HepG2 (cell line): ENCODE results near the gene DYNC1LI1. TPM values are rescaled to one million over a fixed set of nuclear protein-coding genes. Genes with fewer than 3 reads are reported as not detected.

Source experiments
- AGO1 ChIP-seq: fragments of 200-400 bp; formaldehyde crosslinking; IDR thresholded peaks from 2 replicates; pipeline ENCODE4 v1.6.1; 2017; ENCODE audit warnings: mild to moderate bottlenecking, low read depth, low read length, moderate library complexity; ENCODE audit not compliant: poor library complexity, severe bottlenecking
- JUND ChIP-seq: sonication (generic); formaldehyde crosslinking; IDR thresholded peaks from 2 replicates; pipeline ENCODE4 v1.8.0; 2022; ENCODE audit warnings: mild to moderate bottlenecking, missing genetic modification reagents
- KLF15 ChIP-seq: sonication (generic); formaldehyde crosslinking; IDR thresholded peaks from 2 replicates; pipeline ENCODE4 v1.8.1; 2023; ENCODE audit warnings: borderline replicate concordance, mild to moderate bottlenecking, inconsistent platforms, missing genetic modification reagents, mixed read lengths
- NR0B2 ChIP-seq: sonication (generic); formaldehyde crosslinking; IDR thresholded peaks from 2 replicates; pipeline ENCODE4 v1.4.0; 2020; ENCODE audit warnings: mild to moderate bottlenecking, missing genetic modification reagents
- PCBP1 ChIP-seq: fragments of 200-400 bp; formaldehyde crosslinking; IDR thresholded peaks from 2 replicates; pipeline ENCODE4 v1.6.1; 2017; ENCODE audit warnings: mild to moderate bottlenecking, low read depth, low read length, borderline replicate concordance
- RFX5 ChIP-seq: IDR thresholded peaks from 2 replicates; pipeline ENCODE4 v1.6.1; 2011; ENCODE audit warnings: low read depth, low read length, improper control_type of control experiment
- RORA ChIP-seq: sonication (generic); formaldehyde crosslinking; IDR thresholded peaks from 2 replicates; pipeline ENCODE4 v1.5.0; 2020; ENCODE audit warnings: mild to moderate bottlenecking, missing genetic modification reagents, moderate library complexity
- SETDB1 ChIP-seq: sonication (generic); formaldehyde crosslinking; IDR thresholded peaks from 2 replicates; pipeline ENCODE4 v1.5.1; 2020; ENCODE audit warnings: missing genetic modification reagents, mild to moderate bottlenecking, borderline replicate concordance
- STAT6 ChIP-seq: sonication (generic); formaldehyde crosslinking; IDR thresholded peaks from 2 replicates; pipeline ENCODE4 v1.4.0; 2020; ENCODE audit warnings: missing genetic modification reagents, mild to moderate bottlenecking, borderline replicate concordance
- ZBTB26 ChIP-seq: IDR thresholded peaks from 2 replicates; pipeline ENCODE4 v1.6.1; 2016; ENCODE audit warnings: missing compliant biosample characterization, missing genetic modification reagents, borderline replicate concordance
- ZNF883 ChIP-seq: sonication (generic); formaldehyde crosslinking; IDR thresholded peaks from 2 replicates; pipeline ENCODE4 v1.5.1; 2020; ENCODE audit warnings: mild to moderate bottlenecking, missing genetic modification reagents; ENCODE audit errors: not compliant biosample characterization
- ZSCAN25 ChIP-seq: sonication (generic); formaldehyde crosslinking; IDR thresholded peaks from 2 replicates; pipeline ENCODE4 v1.8.0; 2022; ENCODE audit warnings: mild to moderate bottlenecking, missing genetic modification reagents
- polyA plus RNA-seq, 8 experiments: library from polyadenylated mRNA; depleted of rRNA in 3 of 8; stranded (reverse) in 7 of 8; unstranded in 1 of 8; fragments of >200 nt; fragmentation: Illumina TruSeq in 4 of 8; extraction: Trizol in 4 of 8; gene quantifications; 2 replicates each; pipeline versions ENCODE4 v1.2.1 to v1.2.3, GENCODE V29; 2011 to 2016; ENCODE audit warnings: low read depth in 4 of 8, missing spikeins in 1 of 8, mixed read lengths in 1 of 8; ENCODE audit not compliant: insufficient read depth in 1 of 8
- total RNA-seq, 5 experiments: library from RNA; depleted of rRNA; stranded (reverse); fragments of >200 nt; fragmentation: Illumina TruSeq; extraction: Trizol; gene quantifications; 2 replicates each; pipeline ENCODE4 v1.2.3, GENCODE V29; 2016; ENCODE audit warnings: low read depth in 1 of 5
- TF ChIP-seq, protein P1 (sequence below): sonication (generic); formaldehyde crosslinking; IDR thresholded peaks from 2 replicates; pipeline ENCODE4 v1.4.0; 2020; ENCODE audit warnings: missing genetic modification reagents
- TF ChIP-seq, protein P2 (sequence below): sonication (generic); formaldehyde crosslinking; IDR thresholded peaks from 2 replicates; pipeline ENCODE4 v1.9.0; 2021; ENCODE audit warnings: missing genetic modification reagents, borderline replicate concordance
- TF ChIP-seq, protein P3 (sequence below): IDR thresholded peaks from 2 replicates; pipeline ENCODE4 v1.6.1; 2018; ENCODE audit warnings: missing genetic modification reagents

The DYNC1LI1 gene
- total and polyA plus RNA-seq, 2 of the 13 experiments (the other 11 are each of a cell fraction or from before 2014, with no cell fraction given) = 13.4 to 37.1 TPM

DNA sequence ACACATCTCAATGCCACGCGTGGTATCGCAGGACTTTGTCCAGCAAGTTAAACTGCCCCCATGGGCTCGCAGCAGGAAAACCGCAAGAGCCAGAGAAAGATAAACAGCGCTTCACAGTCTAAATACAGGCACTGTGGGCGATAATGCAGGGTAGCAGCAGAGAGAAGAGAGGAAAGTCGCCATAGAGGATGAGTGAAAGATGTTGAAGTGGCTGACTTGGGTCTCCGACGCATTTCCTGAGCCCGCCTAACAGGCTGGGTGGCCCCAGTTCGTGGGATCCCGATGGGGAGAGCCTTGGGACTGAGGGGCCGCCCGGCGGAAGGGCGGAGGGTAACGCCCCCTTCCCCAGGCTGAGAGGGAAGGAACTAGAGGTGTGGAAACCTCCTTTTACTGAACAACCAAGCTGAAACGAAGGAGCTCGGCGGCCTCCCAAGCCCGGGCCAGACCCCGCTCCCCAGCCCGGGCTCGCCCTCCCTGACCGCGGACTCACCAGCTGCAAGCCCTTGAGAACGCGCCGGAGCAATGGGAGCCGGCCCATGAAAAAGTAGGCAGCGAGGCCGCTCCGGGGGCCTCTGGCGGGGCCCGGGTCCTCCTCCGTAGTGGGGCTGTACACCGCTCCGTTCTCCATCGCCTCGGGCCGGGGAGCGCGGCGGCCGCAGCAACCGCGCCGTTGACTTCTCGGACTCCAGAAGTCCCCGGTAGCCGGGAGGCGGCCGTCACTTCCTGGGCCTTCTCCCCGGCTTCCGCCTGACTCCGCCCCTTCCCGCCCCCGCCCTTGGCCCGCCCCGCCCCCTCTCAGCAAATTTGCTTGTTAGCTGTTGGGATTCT lies 68.3 kb downstream of the DYNC1LI1 start, which contains the start of gene CMTM6 (continued):
- TF ChIP-seq RORA (CRISPR knock-in tag) = no peak
- TF ChIP-seq SETDB1 (CRISPR knock-in tag) = no peak
- TF ChIP-seq ZSCAN25 (CRISPR knock-in tag) = no peak
- no peak for TF ChIP-seq NR0B2 (CRISPR knock-in tag)
- no peak for TF ChIP-seq PCBP1
- TF ChIP-seq, protein P1, sequence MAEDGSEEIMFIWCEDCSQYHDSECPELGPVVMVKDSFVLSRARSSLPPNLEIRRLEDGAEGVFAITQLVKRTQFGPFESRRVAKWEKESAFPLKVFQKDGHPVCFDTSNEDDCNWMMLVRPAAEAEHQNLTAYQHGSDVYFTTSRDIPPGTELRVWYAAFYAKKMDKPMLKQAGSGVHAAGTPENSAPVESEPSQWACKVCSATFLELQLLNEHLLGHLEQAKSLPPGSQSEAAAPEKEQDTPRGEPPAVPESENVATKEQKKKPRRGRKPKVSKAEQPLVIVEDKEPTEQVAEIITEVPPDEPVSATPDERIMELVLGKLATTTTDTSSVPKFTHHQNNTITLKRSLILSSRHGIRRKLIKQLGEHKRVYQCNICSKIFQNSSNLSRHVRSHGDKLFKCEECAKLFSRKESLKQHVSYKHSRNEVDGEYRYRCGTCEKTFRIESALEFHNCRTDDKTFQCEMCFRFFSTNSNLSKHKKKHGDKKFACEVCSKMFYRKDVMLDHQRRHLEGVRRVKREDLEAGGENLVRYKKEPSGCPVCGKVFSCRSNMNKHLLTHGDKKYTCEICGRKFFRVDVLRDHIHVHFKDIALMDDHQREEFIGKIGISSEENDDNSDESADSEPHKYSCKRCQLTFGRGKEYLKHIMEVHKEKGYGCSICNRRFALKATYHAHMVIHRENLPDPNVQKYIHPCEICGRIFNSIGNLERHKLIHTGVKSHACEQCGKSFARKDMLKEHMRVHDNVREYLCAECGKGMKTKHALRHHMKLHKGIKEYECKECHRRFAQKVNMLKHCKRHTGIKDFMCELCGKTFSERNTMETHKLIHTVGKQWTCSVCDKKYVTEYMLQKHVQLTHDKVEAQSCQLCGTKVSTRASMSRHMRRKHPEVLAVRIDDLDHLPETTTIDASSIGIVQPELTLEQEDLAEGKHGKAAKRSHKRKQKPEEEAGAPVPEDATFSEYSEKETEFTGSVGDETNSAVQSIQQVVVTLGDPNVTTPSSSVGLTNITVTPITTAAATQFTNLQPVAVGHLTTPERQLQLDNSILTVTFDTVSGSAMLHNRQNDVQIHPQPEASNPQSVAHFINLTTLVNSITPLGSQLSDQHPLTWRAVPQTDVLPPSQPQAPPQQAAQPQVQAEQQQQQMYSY (CRISPR knock-in tag) = no peak
- peak; percentile 44 for TF ChIP-seq ZNF883 (CRISPR knock-in tag)
- TF ChIP-seq, protein P2, sequence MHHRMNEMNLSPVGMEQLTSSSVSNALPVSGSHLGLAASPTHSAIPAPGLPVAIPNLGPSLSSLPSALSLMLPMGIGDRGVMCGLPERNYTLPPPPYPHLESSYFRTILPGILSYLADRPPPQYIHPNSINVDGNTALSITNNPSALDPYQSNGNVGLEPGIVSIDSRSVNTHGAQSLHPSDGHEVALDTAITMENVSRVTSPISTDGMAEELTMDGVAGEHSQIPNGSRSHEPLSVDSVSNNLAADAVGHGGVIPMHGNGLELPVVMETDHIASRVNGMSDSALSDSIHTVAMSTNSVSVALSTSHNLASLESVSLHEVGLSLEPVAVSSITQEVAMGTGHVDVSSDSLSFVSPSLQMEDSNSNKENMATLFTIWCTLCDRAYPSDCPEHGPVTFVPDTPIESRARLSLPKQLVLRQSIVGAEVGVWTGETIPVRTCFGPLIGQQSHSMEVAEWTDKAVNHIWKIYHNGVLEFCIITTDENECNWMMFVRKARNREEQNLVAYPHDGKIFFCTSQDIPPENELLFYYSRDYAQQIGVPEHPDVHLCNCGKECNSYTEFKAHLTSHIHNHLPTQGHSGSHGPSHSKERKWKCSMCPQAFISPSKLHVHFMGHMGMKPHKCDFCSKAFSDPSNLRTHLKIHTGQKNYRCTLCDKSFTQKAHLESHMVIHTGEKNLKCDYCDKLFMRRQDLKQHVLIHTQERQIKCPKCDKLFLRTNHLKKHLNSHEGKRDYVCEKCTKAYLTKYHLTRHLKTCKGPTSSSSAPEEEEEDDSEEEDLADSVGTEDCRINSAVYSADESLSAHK (CRISPR knock-in tag) = no peak
- TF ChIP-seq RFX5 = no peak
- no peak for TF ChIP-seq KLF15
- TF ChIP-seq ZBTB26 = no peak
- TF ChIP-seq, protein P3, sequence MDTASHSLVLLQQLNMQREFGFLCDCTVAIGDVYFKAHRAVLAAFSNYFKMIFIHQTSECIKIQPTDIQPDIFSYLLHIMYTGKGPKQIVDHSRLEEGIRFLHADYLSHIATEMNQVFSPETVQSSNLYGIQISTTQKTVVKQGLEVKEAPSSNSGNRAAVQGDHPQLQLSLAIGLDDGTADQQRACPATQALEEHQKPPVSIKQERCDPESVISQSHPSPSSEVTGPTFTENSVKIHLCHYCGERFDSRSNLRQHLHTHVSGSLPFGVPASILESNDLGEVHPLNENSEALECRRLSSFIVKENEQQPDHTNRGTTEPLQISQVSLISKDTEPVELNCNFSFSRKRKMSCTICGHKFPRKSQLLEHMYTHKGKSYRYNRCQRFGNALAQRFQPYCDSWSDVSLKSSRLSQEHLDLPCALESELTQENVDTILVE (CRISPR knock-in tag) = peak; percentile 4; the same call in 1 of the 2 replicates
- TF ChIP-seq STAT6 (CRISPR knock-in tag) = no peak
- TF ChIP-seq JUND = no peak
- TF ChIP-seq AGO1 = no peak
